Activated CD8-positive, alpha-beta memory T cell treated with anti-CD3 and anti-CD28 coated beads for 48 hours (primary cell): ENCODE data around the gene NFIC.
"Not testable (repeated sequence)": the region's sequence is repeated elsewhere in the genome, so short reads cannot be mapped to it uniquely, and the experiment has no call there.

Source experiments
- DNase-seq, 3 experiments: peaks; one replicate each; pipeline ENCODE4 v3.0.0-alpha.2; 2020; ENCODE audit warnings: low read depth in 2 of 3, low spot score in 2 of 3

The NFIC gene

DNA sequence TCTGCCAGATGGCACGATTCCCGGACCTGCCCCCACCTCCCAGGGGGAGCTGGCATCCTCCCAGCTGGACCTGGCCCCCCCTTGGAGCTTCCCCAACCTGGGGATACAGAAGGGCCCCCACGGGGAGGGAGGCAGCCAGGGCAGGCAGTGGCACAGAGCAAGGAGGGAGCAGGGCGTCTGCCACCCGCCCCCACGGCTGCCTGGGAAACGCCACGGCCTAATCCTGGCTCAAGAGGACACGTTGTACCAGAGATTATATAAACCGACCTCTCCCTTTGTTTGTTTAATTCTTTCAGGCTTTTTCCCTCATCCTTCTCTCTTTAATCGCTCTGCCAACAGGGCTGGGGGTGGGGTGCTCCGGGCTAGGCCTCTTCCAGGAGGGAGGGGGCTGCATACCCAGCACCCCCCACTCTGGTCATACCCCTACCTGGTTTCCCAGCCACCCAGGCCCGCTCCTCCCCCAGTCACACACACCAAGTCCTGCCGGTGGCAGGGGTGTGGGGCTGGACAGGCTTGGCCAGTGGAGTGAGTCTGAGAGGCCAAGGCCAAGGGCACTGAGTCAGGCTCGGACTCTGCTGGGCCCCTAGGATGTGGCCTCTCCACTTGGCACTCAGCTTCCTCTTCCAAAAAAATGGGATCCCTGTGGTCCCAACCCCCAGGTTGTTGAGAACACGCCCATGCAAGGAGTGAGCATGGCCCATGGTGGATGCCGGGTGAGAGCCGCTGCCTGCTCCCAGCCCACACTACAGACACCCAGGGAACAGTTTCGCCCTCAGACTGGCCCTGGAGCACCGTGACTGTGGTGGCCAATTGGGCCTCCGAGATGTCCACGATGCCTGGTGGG, 29.5 kb upstream of the NFIC start:
- DNase-seq: no peak

DNA sequence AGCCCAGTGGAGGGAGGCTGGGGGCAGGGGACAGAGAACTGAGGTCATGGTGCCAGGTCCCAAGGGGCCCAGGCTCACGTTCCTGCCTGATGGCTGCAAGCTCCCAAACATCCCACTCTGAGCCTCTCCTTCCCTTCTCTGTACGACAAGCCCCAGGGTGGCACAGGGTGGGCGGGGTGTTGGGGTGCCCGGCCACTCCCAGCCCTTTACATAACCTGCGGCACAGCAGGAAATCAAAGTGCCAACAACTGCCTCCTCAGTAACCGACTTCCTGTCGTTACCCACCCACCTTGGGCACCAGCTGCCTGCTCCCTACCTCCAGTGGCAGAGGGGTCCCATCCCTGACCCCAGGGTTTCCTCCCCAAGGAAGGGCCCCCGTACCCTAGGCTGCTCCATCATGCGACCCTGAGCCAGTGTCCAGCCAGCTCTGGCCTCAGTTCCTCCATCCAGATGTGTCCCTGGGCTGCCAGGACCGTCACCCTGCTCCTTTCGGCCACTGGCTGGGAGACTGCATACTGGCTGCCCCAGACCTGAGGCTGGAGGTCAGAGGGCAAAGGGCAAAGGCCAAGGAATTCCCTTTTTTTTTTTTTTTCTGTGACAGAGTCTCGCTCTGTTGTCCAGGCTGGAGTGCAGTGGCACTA, 27.7 kb upstream of the NFIC start:
- no peak for DNase-seq

DNA sequence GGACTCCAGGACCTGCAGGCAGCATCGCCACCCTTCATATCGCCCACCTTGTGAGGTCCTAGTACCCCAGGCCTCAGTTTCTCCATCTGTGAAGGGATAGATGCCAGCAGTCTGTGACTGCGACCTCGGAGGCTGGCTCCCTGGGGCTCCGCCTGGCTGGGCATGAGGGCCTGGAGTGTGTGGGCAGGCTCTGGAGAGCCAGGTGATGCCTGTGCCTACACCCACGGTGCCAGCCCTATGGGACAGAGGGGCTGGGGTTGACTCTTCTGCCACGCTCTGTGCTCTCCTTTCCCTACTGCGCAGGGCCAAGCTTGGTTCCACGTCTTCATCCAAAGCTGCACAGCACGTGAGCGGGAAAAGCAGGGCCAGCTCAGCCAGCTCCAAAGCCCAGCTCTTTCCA, 26.0 kb upstream of the NFIC start:
- DNase-seq: no peak

DNA sequence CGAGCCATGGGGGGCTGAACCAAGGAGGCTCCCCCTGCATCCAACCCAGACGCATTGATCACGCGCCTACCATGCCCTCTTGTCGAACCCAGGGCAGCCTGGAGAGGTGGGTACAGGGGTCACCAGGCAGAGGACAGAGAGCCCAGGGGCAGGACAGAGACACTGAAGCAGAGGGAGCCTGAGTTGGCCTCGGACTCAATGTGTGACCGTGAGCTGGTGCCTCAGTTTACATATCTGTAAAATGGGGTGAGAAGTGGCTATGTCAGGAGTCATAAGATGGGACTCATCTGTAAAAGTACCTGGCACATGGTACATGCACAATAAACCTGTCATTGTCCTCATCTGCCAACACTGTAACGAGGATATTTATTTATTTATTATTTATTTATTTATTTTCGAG, 24.1 kb upstream of the NFIC start:
- DNase-seq: no peak

DNA sequence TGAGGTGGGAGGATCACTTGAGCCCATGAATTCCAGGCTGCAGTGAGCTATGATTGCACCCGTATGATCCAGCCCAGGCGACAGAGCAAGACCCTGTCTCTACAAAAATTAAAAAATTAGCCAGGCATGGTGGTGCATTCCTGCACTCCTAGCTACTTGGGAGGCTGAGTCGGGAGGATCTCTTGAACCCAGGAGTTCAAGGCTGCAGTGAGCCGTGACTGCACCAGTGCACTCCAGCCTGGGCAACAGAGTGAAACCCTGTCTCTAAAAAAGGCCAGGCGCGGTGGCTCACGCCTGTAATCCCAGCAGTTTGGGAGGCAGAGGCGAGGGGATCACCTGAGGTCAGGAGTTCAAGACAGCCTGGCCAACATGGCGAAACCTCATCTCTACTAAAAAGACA, 23.4 kb upstream of the NFIC start:
- DNase-seq: not testable (repeated sequence)

DNA sequence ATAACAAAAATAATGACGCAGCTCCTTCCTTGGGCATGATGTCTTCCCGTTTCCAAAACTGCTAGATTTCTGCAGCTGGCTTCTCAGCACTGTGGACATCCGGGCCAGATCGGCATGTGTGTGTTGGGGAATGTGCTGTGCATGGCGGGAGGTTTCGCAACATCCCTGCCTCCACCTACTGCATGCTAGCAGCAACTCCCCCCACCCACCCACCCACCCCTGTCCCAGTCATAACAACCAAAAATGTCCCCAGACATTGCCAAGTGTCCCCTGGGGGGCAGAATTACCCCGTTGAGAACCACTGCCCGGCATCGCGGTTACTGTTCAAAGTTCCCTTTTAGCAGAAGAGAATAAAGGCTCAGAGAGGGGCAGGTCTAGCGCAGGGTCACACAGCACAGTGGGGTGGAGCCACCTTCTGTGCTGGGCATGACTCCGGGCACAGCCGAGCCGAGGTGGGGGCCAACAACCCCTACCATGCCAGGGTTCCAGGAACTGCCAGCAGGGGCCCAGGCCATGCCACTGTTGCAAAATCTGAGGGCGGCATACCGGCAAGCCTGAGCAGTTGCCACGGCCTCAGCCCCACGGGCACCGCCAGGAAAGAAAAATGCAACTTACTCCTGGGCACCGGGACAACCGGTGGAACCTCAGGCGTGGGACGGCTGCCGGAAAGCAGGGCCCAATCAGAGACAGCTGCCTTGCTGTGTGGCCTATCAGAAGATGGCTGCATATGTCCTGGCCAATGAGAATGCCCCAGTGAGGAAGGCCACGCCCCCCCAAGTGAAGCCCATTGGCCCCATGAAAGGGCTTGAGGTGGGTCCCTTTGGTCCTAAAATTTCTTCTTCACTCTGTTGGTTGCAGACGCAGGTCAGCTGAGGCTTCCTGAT, 22.5 kb upstream of the NFIC start:
- DNase-seq: no peak

DNA sequence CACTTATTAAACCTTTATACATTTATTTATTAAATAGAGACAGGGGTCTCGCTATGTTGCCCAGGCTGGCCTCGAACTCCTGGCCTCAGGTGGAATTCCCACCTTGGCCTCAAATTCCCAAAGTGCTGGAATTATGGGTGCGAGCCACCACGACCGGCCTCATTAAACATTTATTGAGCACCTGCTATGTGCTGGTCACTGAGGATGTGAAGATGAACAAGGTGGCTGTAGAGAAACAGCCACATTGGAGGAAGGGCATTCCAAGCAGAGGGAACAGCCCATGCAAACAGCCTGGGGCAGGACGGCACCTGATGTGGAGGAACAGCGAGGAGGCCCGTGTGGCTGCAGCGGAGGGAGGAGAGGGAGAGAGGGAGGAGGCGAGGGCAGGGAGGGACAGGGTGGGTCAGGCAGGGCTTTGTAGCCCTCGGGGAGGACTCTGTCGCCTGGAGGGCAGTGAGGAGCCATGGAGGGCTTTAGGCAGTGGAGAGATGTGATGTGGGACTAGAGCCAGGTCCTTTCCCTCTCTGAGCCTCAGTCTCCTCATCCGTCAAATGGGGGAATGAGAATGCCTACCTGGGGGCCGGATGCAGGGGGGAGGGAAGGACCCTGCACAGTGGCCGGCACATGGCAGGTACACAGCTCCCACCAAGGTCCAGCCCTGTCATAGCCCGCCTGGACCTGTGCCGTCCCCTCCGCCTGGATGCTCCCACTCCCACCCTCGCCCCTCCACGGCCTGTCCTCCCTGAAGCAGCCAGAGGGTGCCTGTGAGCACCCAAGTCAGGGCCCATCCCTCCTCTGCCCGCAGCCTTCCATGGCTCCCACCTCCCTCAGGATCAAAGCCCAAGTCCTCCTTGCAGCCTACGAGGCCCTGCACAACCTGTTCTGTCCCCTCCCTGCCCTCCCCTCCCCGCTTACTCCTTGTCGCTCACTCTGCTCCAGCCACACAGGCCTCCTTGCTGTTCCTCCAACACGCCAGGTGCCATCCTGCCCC, 21.5 kb upstream of the NFIC start:
- DNase-seq: no peak

DNA sequence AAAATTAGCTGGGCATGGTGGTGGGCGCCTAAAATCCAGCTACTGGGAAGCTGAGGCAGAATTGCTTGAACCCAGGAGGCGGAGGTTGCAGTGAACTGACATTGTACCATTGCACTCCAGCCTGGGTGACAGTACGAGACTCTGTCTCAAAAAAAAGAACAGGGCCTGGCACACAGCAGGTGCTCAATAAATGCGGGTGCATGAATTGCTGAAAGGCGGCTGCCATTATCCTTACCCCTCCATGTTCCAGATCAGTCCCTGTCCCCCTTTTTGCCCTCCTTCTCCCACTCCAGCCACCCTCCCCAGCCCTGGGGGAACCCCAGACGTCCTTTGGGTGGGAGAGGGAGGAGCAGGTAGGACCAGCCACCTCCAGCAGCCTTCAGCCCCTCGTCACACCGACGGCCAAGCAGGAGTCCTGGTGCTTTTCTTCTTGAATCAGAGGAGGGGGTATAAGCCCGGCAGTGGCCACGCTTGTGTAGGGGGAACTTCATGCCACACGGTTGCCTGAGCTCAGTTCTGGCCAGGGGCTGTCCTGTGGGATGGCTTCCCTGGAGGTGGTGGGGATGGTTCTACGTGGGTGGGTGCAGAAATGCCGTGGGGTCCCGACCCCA, 20.4 kb upstream of the NFIC start:
- DNase-seq: no peak

GRCh38 chr19:3346677-3347353, 19.6 kb upstream of the NFIC start:
- no peak for DNase-seq

- DNase-seq: no peak
Measured at GRCh38 chr19:3348042-3348441, 18.3 kb upstream of the NFIC start.

DNA sequence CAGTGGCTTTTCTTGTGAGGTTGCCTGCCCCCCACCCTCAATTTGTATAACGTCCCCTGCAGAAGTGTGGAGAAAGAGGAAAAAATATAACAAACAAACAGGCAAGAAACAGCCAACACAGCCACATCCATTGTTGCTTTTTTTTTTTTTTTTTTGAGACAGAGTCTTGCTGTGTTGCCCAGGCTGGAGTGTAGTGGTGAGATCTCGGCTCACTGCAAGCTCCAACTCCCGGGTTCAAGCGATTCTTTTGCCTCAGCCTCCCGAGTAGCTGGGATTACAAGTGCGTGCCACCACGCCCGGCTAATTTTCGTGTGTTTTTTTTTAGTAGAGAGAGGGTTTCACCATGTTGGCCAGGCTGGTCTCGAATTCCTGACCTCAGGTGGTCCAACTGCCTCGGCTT, 17.9 kb upstream of the NFIC start:
- not testable (repeated sequence) for DNase-seq

DNA sequence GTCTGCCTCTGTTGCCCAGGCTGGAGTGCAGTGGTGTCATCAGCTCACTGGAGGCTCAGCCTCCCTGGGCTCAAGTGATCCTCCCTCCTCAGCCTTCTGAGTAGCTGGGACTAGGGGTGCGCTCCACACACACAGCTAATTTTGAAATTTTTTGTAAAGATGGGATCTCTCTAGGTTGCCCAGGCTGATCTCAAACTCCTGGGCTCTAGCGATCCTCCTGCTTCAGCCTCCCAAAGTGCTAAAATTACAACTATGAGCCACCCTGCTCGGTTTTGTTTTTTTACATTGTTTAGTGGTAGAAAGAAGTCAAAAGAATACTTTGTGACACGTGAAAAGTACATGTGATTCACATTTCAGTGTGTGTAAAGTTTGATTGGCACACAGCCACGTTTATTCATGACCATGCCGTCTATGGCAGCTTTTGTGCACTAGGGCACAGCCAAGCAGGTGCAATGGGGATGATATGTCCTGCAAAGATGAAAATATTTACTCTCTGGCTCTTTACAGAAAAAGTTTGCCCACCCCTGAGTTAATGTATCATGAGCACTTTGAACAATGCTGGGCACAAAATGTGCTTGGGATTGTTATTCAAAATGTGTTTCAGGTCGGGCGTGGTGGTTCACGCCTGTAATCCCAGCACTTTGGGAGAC, 16.2 kb upstream of the NFIC start:
- no peak for DNase-seq

- DNase-seq: no peak
Measured at GRCh38 chr19:3351702-3352447, 14.5 kb upstream of the NFIC start.

GRCh38 chr19:3353493-3353892, 12.9 kb upstream of the NFIC start:
- DNase-seq: no peak

DNA sequence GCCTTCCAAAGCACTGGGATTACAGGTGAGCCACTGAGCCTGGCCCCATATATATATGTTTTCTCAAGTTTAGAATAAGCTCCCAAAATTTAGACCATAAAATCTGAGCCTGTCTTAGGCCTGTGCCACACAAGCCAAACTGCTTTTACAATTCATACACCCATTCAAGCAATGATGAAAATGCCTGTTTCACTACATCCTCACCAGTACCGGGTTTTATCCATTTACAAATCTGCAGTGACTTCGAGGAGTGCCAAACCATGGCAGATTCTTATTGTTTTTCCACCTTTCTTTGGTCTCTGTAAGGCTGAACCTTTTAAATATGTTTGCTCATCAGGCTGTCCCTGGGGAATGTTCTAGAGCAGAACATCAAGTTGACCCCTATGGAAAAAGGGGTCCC, 9.6 kb upstream of the NFIC start:
- no peak for DNase-seq

DNA sequence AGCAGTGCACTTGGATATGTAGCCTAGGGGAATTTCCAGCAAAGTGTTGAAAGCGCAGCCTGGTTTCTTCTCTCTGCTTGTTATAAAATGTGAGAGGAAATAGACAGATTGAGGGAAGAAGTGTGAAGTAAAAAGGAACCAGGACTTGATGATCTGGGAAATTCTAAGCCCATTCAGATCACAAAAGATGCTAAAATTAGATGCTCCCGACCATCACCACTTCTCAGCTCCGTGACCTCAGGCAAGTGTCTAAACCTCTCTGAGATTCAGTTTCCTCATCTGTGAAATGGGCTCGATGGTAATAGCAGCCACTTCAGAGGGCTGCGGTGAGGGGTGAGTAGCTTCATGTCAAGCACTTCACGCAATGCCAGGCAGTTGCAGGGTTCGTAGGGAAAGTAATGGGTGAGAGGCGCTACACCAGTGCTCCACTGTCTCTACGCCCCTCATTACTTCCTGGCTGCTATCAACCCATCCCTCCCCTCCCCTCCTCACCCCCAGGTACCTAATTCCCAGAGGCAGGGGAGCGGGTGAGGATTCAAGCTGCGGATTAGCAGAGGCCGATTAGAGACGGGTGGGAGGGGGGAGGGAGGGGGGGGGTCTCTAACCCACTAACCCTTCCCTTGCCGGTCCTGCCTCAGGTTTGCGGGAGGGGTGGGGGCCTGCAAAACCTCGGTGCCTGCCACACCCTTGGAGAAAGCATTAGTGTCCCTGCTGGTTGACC, 9.0 kb upstream of the NFIC start:
- DNase-seq: no peak

- no peak for DNase-seq
Measured at GRCh38 chr19:3357992-3358688, 8.2 kb upstream of the NFIC start.
